HUES6 (cell line): ENCODE results near the gene BCAS3.

Experiments
- H3K27ac ChIP-seq: 2 replicates; pipeline ENCODE4 v1.7.0; 2013; ENCODE audit warnings: low read depth, mild to moderate bottlenecking, low read length, inconsistent platforms
- H3K27me3 ChIP-seq: 2 replicates; pipeline ENCODE4 v1.6.1; 2013; ENCODE audit warnings: low read length; ENCODE audit not compliant: control insufficient read depth, insufficient read depth
- H3K36me3 ChIP-seq: 2 replicates; pipeline ENCODE4 v1.6.1; 2013; ENCODE audit warnings: low read length; ENCODE audit not compliant: control insufficient read depth, insufficient read depth
- H3K4me1 ChIP-seq: 2 replicates; pipeline ENCODE4 v1.6.1; 2013; ENCODE audit warnings: low read length; ENCODE audit not compliant: control insufficient read depth, insufficient read depth
- H3K4me3 ChIP-seq: 2 replicates; pipeline ENCODE4 v1.5.1; 2013; ENCODE audit warnings: low read depth, low read length
- H3K9ac ChIP-seq: one replicate; pipeline ENCODE4 v1.6.1; 2013; ENCODE audit warnings: mild to moderate bottlenecking, low read length
- H3K9me3 ChIP-seq: 2 replicates; pipeline ENCODE4 v1.6.1; 2013; ENCODE audit warnings: low read depth, low read length; ENCODE audit not compliant: control insufficient read depth, insufficient read depth

Gene BCAS3

GRCh38 chr17:61285526-61286320, 608.1 kb downstream of the BCAS3 start:
- Histone ChIP-seq H3K4me1 (peaks cover 25% of the 10 kb centered on the region), H3K27me3 (peaks cover 16% of the 10 kb centered on the region; the same call in 1 of the 2 replicates), H3K27ac (no peak overlapping the region), H3K9ac (no peak overlapping the region), H3K4me3 (no peak overlapping the region), H3K36me3 (no peaks in the 10 kb centered on the region), H3K9me3 (no peaks in the 10 kb centered on the region)

- Histone ChIP-seq H3K9ac (no peak overlapping the region), H3K36me3 (no peaks in the 10 kb centered on the region), H3K4me1 (peaks cover 28% of the 10 kb centered on the region)
These were observed 608.8 kb downstream of the BCAS3 start for GRCh38 chr17:61286449-61286848.

GRCh38 chr17:61289408-61290385, 612.0 kb downstream of the BCAS3 start:
- Histone ChIP-seq H3K27me3 (peaks cover 10% of the 10 kb centered on the region; the same call in 1 of the 2 replicates), H3K27ac (no peak overlapping the region), H3K4me1 (peaks cover 31% of the 10 kb centered on the region), H3K9ac (no peak overlapping the region), H3K4me3 (no peak overlapping the region), H3K36me3 (no peaks in the 10 kb centered on the region), H3K9me3 (no peaks in the 10 kb centered on the region)

More at GRCh38 chr17:61286449-61286848, 608.8 kb downstream of the BCAS3 start:
- peaks cover 16% of the 10 kb centered on the region; the same call in 1 of the 2 replicates for H3K27me3 ChIP-seq
- no peak overlapping the region for H3K27ac ChIP-seq
- H3K9me3 ChIP-seq, result no peaks in the 10 kb centered on the region
- no peak overlapping the region for H3K4me3 ChIP-seq

GRCh38 chr17:61291451-61292285, 614.0 kb downstream of the BCAS3 start:
- H3K36me3 ChIP-seq, result no peaks in the 10 kb centered on the region
- H3K27ac ChIP-seq, result no peak overlapping the region
- H3K27me3 ChIP-seq, result peaks cover 6% of the 10 kb centered on the region; the same call in 1 of the 2 replicates
- H3K9me3 ChIP-seq, result no peaks in the 10 kb centered on the region
- H3K9ac ChIP-seq, result no peak overlapping the region
- H3K4me1 ChIP-seq, result peaks cover 17% of the 10 kb centered on the region
- H3K4me3 ChIP-seq, result no peak overlapping the region

- Histone ChIP-seq H3K9me3 (no peaks in the 10 kb centered on the region), H3K9ac (no peak overlapping the region), H3K4me1 (peaks cover 16% of the 10 kb centered on the region), H3K27ac (no peak overlapping the region), H3K4me3 (no peak overlapping the region), H3K27me3 (0 out of 2 replicates have a peak, but pooled peaks cover 2% of the 10 kb centered on the region), H3K36me3 (no peaks in the 10 kb centered on the region)
These were observed 616.6 kb downstream of the BCAS3 start for GRCh38 chr17:61294286-61294685.

- H3K27ac ChIP-seq, result no peak overlapping the region
These were observed 617.1 kb downstream of the BCAS3 start for GRCh38 chr17:61294777-61295176.

GRCh38 chr17:61296058-61296457, 618.4 kb downstream of the BCAS3 start:
- H3K4me3 ChIP-seq, result no peak overlapping the region
- no peak overlapping the region for H3K27ac ChIP-seq
- H3K4me1 ChIP-seq, result peaks cover 15% of the 10 kb centered on the region
- no peaks in the 10 kb centered on the region for H3K36me3 ChIP-seq
- no peaks in the 10 kb centered on the region for H3K9me3 ChIP-seq
- no peak overlapping the region for H3K9ac ChIP-seq
- H3K27me3 ChIP-seq, result no peaks in the 10 kb centered on the region

More at GRCh38 chr17:61294777-61295176, 617.1 kb downstream of the BCAS3 start:
- H3K4me1 ChIP-seq, result peaks cover 16% of the 10 kb centered on the region
- no peak overlapping the region for H3K4me3 ChIP-seq
- H3K36me3 ChIP-seq, result no peaks in the 10 kb centered on the region
- H3K9me3 ChIP-seq, result no peaks in the 10 kb centered on the region
- no peaks in the 10 kb centered on the region for H3K27me3 ChIP-seq
- H3K9ac ChIP-seq, result no peak overlapping the region

- Histone ChIP-seq H3K4me3 (no peak overlapping the region), H3K36me3 (no peaks in the 10 kb centered on the region), H3K27ac (no peak overlapping the region), H3K4me1 (peaks cover 4% of the 10 kb centered on the region), H3K9me3 (no peaks in the 10 kb centered on the region), H3K27me3 (no peaks in the 10 kb centered on the region), H3K9ac (no peak overlapping the region)
These were observed 622.2 kb downstream of the BCAS3 start for GRCh38 chr17:61299517-61300513.

- Histone ChIP-seq H3K9me3 (no peaks in the 10 kb centered on the region), H3K27me3 (no peaks in the 10 kb centered on the region), H3K9ac (no peak overlapping the region)
These were observed 625.5 kb downstream of the BCAS3 start for GRCh38 chr17:61302953-61303816.

More at GRCh38 chr17:61302953-61303816, 625.5 kb downstream of the BCAS3 start:
- H3K27ac ChIP-seq, result no peak overlapping the region
- no peak overlapping the region for H3K4me3 ChIP-seq
- H3K36me3 ChIP-seq, result no peaks in the 10 kb centered on the region
- H3K4me1 ChIP-seq, result peaks cover 9% of the 10 kb centered on the region
